K562 (cell line): ENCODE measurements around the gene PRSS12. TPM values are rescaled to one million over a fixed set of nuclear protein-coding genes. Genes with fewer than 3 reads are reported as not detected.

Experiments used
- ATAC-seq: fragments of 200-7000 bp; cut with Tn5 transposase; 3 replicates; pipeline ENCODE4 v1.9.1; 2020; ENCODE audit warnings: moderate library complexity
- BruUV-seq: library from RNA; stranded (reverse); fragments of 400-500 nt; replicated peaks from 2 replicates; lab custom pipeline; 2021; lab: Mats Ljungman, UMichigan
- CTCF ChIA-PET: fragments of 300-600 bp; formaldehyde crosslinking; extraction: SDS; loops from one replicate; lab custom pipeline; 2021; ENCODE audit warnings: low intra/inter-chr PET ratio; lab: Yijun Ruan, JAX
- POLR2A ChIA-PET: fragments of 300-600, 350-650 bp; sonication (Branson Sonifier 250); formaldehyde crosslinking; extraction: SDS; loops from one replicate; lab custom pipeline; 2021; ENCODE audit warnings: antibody characterized with exemption, inconsistent platforms; lab: Yijun Ruan, JAX
- DNase-seq, 4 experiments: peaks; one replicate each; pipeline versions ENCODE4 v3.0.0 to v3.0.0-alpha.2; 2011 to 2018; ENCODE audit warnings: low spot score in 3 of 4, mixed read lengths in 3 of 4; ENCODE audit errors: extremely low read depth in 1 of 4
- FAIRE-seq: peaks from 2 replicates; lab custom pipeline; 2011; peaks lifted over from hg19 to GRCh38; lab: Jason Lieb, UNC
- H2AFZ ChIP-seq: 2 replicates; pipeline ENCODE4 v1.6.0; 2011; ENCODE audit warnings: low read depth, low read length, control low read depth, inconsistent platforms
- H3K27ac ChIP-seq: fragments of 200-600 bp; 3 replicates; pipeline ENCODE4 v1.8.0; 2011; ENCODE audit warnings: low read depth, mild to moderate bottlenecking, control low read depth, inconsistent platforms, low read length, moderate library complexity, mixed read lengths; ENCODE audit errors: extremely low read depth
- H3K27me3 ChIP-seq, 2 experiments: fragments of 300-600 bp in 1 of 2; 2 replicates in 1 of 2; 3 replicates in 1 of 2; pipeline versions ENCODE4 v1.6.0 to v1.8.0; 2011; ENCODE audit warnings: inconsistent platforms in 2 of 2, low read length in 2 of 2, mild to moderate bottlenecking in 1 of 2, mixed read lengths in 1 of 2, moderate library complexity in 1 of 2; ENCODE audit not compliant: control insufficient read depth in 2 of 2, insufficient read depth in 2 of 2
- H3K36me3 ChIP-seq: fragments of 300-600 bp; 3 replicates; pipeline ENCODE4 v1.8.0; 2011; ENCODE audit warnings: mild to moderate bottlenecking, low read length, inconsistent platforms; ENCODE audit not compliant: control insufficient read depth, insufficient read depth
- H3K4me1 ChIP-seq, 2 experiments: fragments of 200-600 bp in 1 of 2; replicated peaks in 1 of 2; 2 replicates in 1 of 2; 3 replicates in 1 of 2; pipeline versions ENCODE4 v1.5.1 to v1.8.0; 2011; ENCODE audit warnings: inconsistent platforms in 2 of 2, low read length in 2 of 2, mild to moderate bottlenecking in 1 of 2, mixed read lengths in 1 of 2, moderate library complexity in 1 of 2; ENCODE audit not compliant: control insufficient read depth in 2 of 2, insufficient read depth in 2 of 2
- H3K4me2 ChIP-seq: 2 replicates; pipeline ENCODE4 v1.6.1; 2011; ENCODE audit warnings: low read length, control low read depth, inconsistent platforms, mixed read lengths; ENCODE audit not compliant: insufficient read depth
- H3K4me3 ChIP-seq: fragments of 200-600 bp; sonication (generic), shearing (Covaris generic); 2 replicates; pipeline ENCODE4 v1.5.1; 2016; ENCODE audit warnings: control low read depth, inconsistent platforms
- H3K79me2 ChIP-seq: fragments of 200-600 bp; 3 replicates; pipeline ENCODE4 v1.8.0; 2011; ENCODE audit warnings: low read length, inconsistent platforms; ENCODE audit not compliant: control insufficient read depth, insufficient read depth
- H3K9ac ChIP-seq, 2 experiments: 2 replicates each; pipeline versions ENCODE4 v1.6.0 to v1.6.1; 2011; ENCODE audit warnings: low read depth in 2 of 2, low read length in 2 of 2, control low read depth in 1 of 2, inconsistent platforms in 1 of 2, mild to moderate bottlenecking in 1 of 2, mixed read lengths in 1 of 2; ENCODE audit not compliant: insufficient read depth in 1 of 2
- H3K9me1 ChIP-seq: one replicate; pipeline ENCODE4 v1.6.0; 2011; ENCODE audit warnings: inconsistent platforms, mild to moderate bottlenecking, low read length, moderate library complexity; ENCODE audit not compliant: control insufficient read depth, insufficient read depth
- H3K9me3 ChIP-seq: replicated peaks from 2 replicates; pipeline ENCODE4 v1.5.1; 2011; ENCODE audit warnings: low read depth, low read length, inconsistent platforms; ENCODE audit not compliant: control insufficient read depth, insufficient read depth
- H4K20me1 ChIP-seq: replicated peaks from 2 replicates; pipeline ENCODE4 v1.6.1; 2011; ENCODE audit warnings: low read length, inconsistent platforms, mixed read lengths; ENCODE audit not compliant: control insufficient read depth, insufficient read depth
- EP300 ChIP-seq: IDR thresholded peaks from 2 replicates; pipeline ENCODE4 v1.6.1; 2012; ENCODE audit warnings: low read length, improper control_type of control experiment
- EWSR1 ChIP-seq: fragments of 450-650 bp; IDR thresholded peaks from 2 replicates; pipeline ENCODE4 v1.6.1; 2018; ENCODE audit warnings: borderline replicate concordance, mild to moderate bottlenecking, low read depth, moderate library complexity; ENCODE audit not compliant: partially characterized antibody
- KAT7 ChIP-seq: sonication (generic); formaldehyde crosslinking; IDR thresholded peaks from 2 replicates; pipeline ENCODE4 v1.8.0; 2022; ENCODE audit warnings: missing genetic modification reagents, mild to moderate bottlenecking, borderline replicate concordance
- POLR2B ChIP-seq: fragments of 450-650 bp; IDR thresholded peaks from 2 replicates; pipeline ENCODE4 v1.6.1; 2018; ENCODE audit warnings: low read depth; ENCODE audit not compliant: partially characterized antibody
- SMARCA4 ChIP-seq: fragments of 450-650 bp; IDR thresholded peaks from 2 replicates; pipeline ENCODE4 v1.6.1; 2016
- ZFP1 ChIP-seq: fragments of 450-650 bp; formaldehyde crosslinking; IDR thresholded peaks from 2 replicates; pipeline ENCODE4 v1.4.0; 2020; ENCODE audit warnings: mild to moderate bottlenecking, mixed read lengths
- ZNF239 ChIP-seq: fragments of 250-450 bp; sonication (Bioruptor Pico); IDR thresholded peaks from 2 replicates; pipeline ENCODE4 v1.4.0; 2020; ENCODE audit warnings: mild to moderate bottlenecking
- ZNF282 ChIP-seq: sonication (generic); formaldehyde crosslinking; IDR thresholded peaks from 2 replicates; pipeline ENCODE4 v1.8.1; 2023; ENCODE audit warnings: missing genetic modification reagents
- ZNF695 ChIP-seq: fragments of 450-650 bp; formaldehyde crosslinking; IDR thresholded peaks from 2 replicates; pipeline ENCODE4 v1.4.0; 2020; ENCODE audit warnings: mild to moderate bottlenecking, moderate library complexity
- ZSCAN32 ChIP-seq: fragments of 450-650 bp; formaldehyde crosslinking; IDR thresholded peaks from 2 replicates; pipeline ENCODE4 v1.4.0; 2020; ENCODE audit warnings: mild to moderate bottlenecking, moderate library complexity
- WGBS: fragments of 100-300 bp; shearing (Covaris generic); methylation state at CpG from one replicate; pipeline ENCODE4 v1.1.6; 2016; ENCODE audit warnings: low coverage, mixed read lengths; ENCODE audit not compliant: insufficient coverage; ENCODE audit errors: missing lambda C conversion rate; 5-methylcytosine and 5-hydroxymethylcytosine counted together
- in situ Hi-C: fragments of 300-500 bp; cut with MboI; formaldehyde crosslinking; loops from 4 replicates; pipeline ENCODE4 v1.15.0; 2018; ENCODE audit warnings: inconsistent platforms, mixed read lengths
- intact Hi-C: fragments of 100-400 bp; cut with micrococcal nuclease; formaldehyde crosslinking; loops from 2 replicates; pipeline ENCODE4 v1.14.2; 2022
- polyA plus RNA-seq, 8 experiments: library from polyadenylated mRNA; depleted of rRNA in 4 of 8; stranded (reverse) in 5 of 8; unstranded in 3 of 8; fragments of >200 nt; fragmentation: Nextera tagmentation in 2 of 8; fragmentation: Illumina TruSeq in 1 of 8; extraction: Ambion mirVana in 2 of 8; extraction: Trizol in 1 of 8; gene quantifications; 2 replicates each; pipeline versions ENCODE4 v1.2.1 to v1.2.3, GENCODE V29; 2011 to 2014; ENCODE audit warnings: inconsistent platforms in 1 of 8, missing spikeins in 1 of 8
- total RNA-seq, 7 experiments: library from RNA; depleted of rRNA in 6 of 7; stranded (reverse); fragments of >200 nt in 6 of 7; fragmentation: Illumina TruSeq in 2 of 7; extraction: Trizol in 2 of 7; gene quantifications; 2 replicates each; pipeline versions ENCODE4 v1.2.1 to v1.2.3, GENCODE V29; 2011 to 2021; ENCODE audit warnings: low replicate concordance in 1 of 7
- TF ChIP-seq, protein P1 (sequence below): fragments of 250-450 bp; sonication (Bioruptor Pico); IDR thresholded peaks from 2 replicates; pipeline ENCODE4 v1.9.0; 2021; ENCODE audit warnings: mild to moderate bottlenecking
- TF ChIP-seq, protein P2 (sequence below): fragments of 450-650 bp; formaldehyde crosslinking; IDR thresholded peaks from 2 replicates; pipeline ENCODE4 v1.4.0; 2020; ENCODE audit warnings: mild to moderate bottlenecking, moderate library complexity
- TF ChIP-seq, protein P3 (sequence below), 2 experiments: fragments of 250-450 bp in 1 of 2; fragments of 450-650 bp in 1 of 2; sonication (Bioruptor Pico) in 1 of 2; IDR thresholded peaks; 2 replicates each; pipeline versions ENCODE4 v1.6.1 to v1.8.0; 2016 to 2021; ENCODE audit warnings: mild to moderate bottlenecking in 2 of 2, moderate library complexity in 2 of 2, missing compliant biosample characterization in 1 of 2, missing genetic modification characterization in 1 of 2
- TF ChIP-seq, protein P4 (sequence below): fragments of 450-650 bp; formaldehyde crosslinking; IDR thresholded peaks from 2 replicates; pipeline ENCODE4 v1.4.0; 2022; ENCODE audit warnings: missing genetic modification characterization

The PRSS12 gene
- total and polyA plus RNA-seq, 9 of the 15 experiments (the other 6 are each of a cell fraction or from before 2014, with no cell fraction given): 0.06 to 0.11 (median 0.09) TPM; not detected in 6

GRCh38 chr4:118388606-118389005 is 35.8 kb upstream of the PRSS12 start:
- Histone ChIP-seq H2AFZ (no peak overlapping the region), H3K4me3 (no peak overlapping the region), H3K4me1 (no peaks in the 10 kb centered on the region)
- BruUV-seq: no TSS peak
- FAIRE-seq: no peak
- intact Hi-C loops: no loop called here
- TF ChIP-seq EWSR1: no peak
- TF ChIP-seq ZSCAN32 (CRISPR knock-in tag): no peak
- TF ChIP-seq, protein P1, sequence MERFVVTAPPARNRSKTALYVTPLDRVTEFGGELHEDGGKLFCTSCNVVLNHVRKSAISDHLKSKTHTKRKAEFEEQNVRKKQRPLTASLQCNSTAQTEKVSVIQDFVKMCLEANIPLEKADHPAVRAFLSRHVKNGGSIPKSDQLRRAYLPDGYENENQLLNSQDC (CRISPR knock-in tag): no peak
- TF ChIP-seq EP300: no peak
- TF ChIP-seq POLR2B: no peak
- TF ChIP-seq, all 486 proteins: peak for 0
- Histone ChIP-seq H3K4me2 (no peak overlapping the region), H3K9ac (no peak overlapping the region), H4K20me1 (no peaks in the 10 kb centered on the region), H3K79me2 (no peaks in the 10 kb centered on the region), H3K9me3 (no peaks in the 10 kb centered on the region), H3K9me1 (no peaks in the 10 kb centered on the region), H3K27me3 (no peaks in the 10 kb centered on the region), H3K36me3 (no peaks in the 10 kb centered on the region), H3K27ac (no peak overlapping the region)
- DNase-seq: no peak
- WGBS: 1% methylated on average over 6 of the region's 6 CpGs
- CTCF ChIA-PET: no interaction called here
- in situ Hi-C loops: no loop called here
- no peak for ATAC-seq
- POLR2A ChIA-PET: no interaction called here

DNA sequence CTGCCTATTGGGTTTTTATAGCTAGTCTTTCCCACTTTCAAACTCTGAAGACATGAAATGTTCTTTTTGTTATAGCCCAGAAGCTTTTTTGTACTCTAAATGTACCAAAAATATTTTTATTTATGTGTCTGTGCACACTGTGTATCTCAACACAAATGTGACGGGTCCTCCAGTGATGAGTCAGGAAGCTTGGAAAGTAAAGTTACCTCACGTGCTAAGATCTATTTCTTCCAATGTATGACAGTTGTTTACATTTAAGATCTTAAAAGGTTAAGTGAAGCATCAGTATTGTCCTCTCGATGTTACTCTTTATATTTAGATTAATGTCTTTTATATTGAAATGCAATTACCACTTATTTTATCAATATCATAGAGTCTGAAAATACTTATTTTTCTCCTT is 29.1 kb upstream of the PRSS12 start:
- CTCF ChIA-PET: no interaction called here
- Histone ChIP-seq H3K36me3 (no peaks in the 10 kb centered on the region), H2AFZ (no peak overlapping the region), H3K79me2 (no peaks in the 10 kb centered on the region), H3K4me2 (no peak overlapping the region), H3K9me1 (no peaks in the 10 kb centered on the region), H3K4me3 (no peak overlapping the region), H3K4me1 (no peaks in the 10 kb centered on the region), H3K27ac (no peak overlapping the region), H3K27me3 (no peaks in the 10 kb centered on the region), H4K20me1 (no peaks in the 10 kb centered on the region), H3K9me3 (no peaks in the 10 kb centered on the region), H3K9ac (no peak overlapping the region)
- WGBS: 3% methylated on average over 3 of the region's 3 CpGs
- POLR2A ChIA-PET: no interaction called here
- in situ Hi-C loops: no loop called here
- ATAC-seq (no peak), FAIRE-seq (no peak), DNase-seq (no peak)
- intact Hi-C loops: no loop called here
- no TSS peak for BruUV-seq
- TF ChIP-seq, protein P2, sequence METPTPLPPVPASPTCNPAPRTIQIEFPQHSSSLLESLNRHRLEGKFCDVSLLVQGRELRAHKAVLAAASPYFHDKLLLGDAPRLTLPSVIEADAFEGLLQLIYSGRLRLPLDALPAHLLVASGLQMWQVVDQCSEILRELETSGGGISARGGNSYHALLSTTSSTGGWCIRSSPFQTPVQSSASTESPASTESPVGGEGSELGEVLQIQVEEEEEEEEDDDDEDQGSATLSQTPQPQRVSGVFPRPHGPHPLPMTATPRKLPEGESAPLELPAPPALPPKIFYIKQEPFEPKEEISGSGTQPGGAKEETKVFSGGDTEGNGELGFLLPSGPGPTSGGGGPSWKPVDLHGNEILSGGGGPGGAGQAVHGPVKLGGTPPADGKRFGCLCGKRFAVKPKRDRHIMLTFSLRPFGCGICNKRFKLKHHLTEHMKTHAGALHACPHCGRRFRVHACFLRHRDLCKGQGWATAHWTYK (CRISPR knock-in tag): no peak
- TF ChIP-seq, protein P3, sequence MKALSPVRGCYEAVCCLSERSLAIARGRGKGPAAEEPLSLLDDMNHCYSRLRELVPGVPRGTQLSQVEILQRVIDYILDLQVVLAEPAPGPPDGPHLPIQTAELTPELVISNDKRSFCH (CRISPR knock-in tag; IDR thresholded peaks at IDR 0.05): no peak
- TF ChIP-seq, protein P3 (tag; IDR thresholded peaks at IDR 0.05): no peak
- no peak for TF ChIP-seq ZNF282 (CRISPR knock-in tag)
- TF ChIP-seq ZFP1 (CRISPR knock-in tag): no peak
- TF ChIP-seq ZNF239 (CRISPR knock-in tag): no peak
- TF ChIP-seq, protein P4, sequence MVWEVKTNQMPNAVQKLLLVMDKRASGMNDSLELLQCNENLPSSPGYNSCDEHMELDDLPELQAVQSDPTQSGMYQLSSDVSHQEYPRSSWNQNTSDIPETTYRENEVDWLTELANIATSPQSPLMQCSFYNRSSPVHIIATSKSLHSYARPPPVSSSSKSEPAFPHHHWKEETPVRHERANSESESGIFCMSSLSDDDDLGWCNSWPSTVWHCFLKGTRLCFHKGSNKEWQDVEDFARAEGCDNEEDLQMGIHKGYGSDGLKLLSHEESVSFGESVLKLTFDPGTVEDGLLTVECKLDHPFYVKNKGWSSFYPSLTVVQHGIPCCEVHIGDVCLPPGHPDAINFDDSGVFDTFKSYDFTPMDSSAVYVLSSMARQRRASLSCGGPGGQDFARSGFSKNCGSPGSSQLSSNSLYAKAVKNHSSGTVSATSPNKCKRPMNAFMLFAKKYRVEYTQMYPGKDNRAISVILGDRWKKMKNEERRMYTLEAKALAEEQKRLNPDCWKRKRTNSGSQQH (CRISPR knock-in tag): no peak
- TF ChIP-seq EP300: no peak
- TF ChIP-seq KAT7: no peak
- no peak for TF ChIP-seq SMARCA4
- no peak for TF ChIP-seq ZNF695 (CRISPR knock-in tag)
